Activated naive CD4-positive, alpha-beta T cell (primary cell): ENCODE results near the gene EGR1.

Experiments used
- DNase-seq, 4 experiments: peaks; one replicate each; lab custom pipeline; 2025; lab: John Stamatoyannopoulos, UW

Gene EGR1

GRCh38 chr5:138465261-138466124 lies at the start of gene EGR1:
Gene EGR1 (plus strand): TSS chr5:138465479. CDS start chr5:138465762, 283 bp downstream.
- peak; percentile 84 to 92 (median 90) for DNase-seq

DNA sequence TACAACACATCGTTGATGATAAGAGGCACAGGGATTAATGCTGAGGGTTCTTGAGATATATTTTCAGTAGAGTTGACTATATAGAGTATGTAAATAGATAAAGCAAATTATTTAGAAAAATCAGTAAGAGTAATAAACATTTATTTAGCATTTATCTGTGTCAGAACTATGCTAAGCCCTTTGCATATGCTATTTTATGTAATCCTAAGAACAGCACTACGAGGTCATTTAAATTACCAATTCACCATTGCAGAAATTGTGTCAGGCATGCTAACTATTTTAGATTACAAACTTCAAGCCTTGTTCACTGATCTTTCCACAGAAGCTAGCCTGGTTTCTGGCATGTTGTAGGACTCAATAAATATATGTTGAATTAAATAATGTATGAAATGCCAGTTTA lies 46.8 kb upstream of the EGR1 start:
- no peak for DNase-seq

- no peak for DNase-seq
These were observed 40.2 kb upstream of the EGR1 start for GRCh38 chr5:138425079-138425478.

DNA sequence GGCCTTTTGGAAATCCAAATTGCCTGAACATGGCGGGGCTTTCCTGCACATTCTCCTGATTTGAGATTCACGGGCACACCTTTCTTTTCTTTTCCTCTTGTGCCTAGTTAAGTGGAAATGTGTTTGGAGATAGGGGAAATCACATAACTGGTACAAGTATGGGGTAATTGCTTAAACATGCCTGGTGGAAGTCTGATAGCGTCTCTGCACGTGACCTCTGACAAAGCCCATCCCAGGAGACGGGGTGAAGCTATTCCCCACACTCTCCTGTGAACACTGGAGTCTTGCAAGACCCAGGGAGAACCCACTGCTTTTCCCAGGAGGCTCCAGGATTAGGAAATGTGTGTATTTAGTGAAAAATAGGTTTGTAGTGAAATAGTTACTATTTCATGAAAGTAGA lies 29.3 kb upstream of the EGR1 start:
- DNase-seq: no peak

- no peak for DNase-seq
These were observed 27.1 kb upstream of the EGR1 start for GRCh38 chr5:138438003-138438723.

- DNase-seq: peak in 1 of 4 experiments; percentile 40
These were observed 26.4 kb upstream of the EGR1 start, which contains the start of gene REEP2 for GRCh38 chr5:138438724-138439476. Gene REEP2 (plus strand): TSS chr5:138439057. CDS start chr5:138439209, 152 bp downstream.

GRCh38 chr5:138439477-138440158 lies 25.7 kb upstream of the EGR1 start:
- no peak for DNase-seq

DNA sequence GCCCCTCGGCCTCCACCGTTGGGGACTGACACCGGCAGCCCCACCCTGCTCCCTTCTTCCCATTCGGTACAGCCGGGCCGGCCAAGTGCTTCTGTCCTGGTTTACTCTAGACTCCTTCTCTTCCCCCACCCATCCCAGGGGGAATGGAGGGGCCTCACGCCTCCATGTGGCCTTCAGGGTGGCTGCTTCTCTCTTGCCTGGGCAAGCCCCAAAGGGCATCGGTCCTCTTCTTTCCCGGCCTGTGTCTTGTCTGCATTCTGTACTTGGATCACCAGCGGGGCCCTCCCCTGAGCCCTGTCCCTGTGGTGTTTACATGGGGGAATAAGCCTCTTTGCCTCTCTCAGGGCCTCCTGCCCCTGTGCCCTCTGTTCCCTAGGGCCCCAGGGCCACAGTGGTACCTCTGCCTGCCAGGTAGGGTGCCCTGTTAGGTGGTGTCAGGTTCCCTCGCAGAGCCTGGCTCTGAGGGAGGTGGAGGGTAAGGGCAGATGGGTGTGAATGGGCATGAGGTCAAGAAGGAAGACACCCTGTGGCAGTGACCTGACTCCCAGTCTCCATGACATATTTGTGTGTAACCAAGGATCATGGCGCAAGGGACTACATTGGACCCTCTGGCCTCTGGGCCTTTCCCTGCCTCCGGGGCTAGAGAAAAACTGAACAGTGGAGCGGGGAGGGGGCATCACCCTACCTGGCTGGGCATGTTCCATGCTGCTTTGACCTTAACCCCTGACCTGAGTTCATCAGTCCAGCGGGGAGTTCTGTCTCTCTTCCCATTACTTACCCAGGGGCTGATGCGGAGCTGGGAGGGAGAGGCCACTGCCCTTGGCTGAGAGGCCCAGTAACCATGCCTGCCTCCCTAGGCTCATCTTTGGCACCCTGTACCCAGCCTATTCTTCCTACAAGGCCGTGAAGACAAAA lies 24.9 kb upstream of the EGR1 start:
- DNase-seq: no peak

DNA sequence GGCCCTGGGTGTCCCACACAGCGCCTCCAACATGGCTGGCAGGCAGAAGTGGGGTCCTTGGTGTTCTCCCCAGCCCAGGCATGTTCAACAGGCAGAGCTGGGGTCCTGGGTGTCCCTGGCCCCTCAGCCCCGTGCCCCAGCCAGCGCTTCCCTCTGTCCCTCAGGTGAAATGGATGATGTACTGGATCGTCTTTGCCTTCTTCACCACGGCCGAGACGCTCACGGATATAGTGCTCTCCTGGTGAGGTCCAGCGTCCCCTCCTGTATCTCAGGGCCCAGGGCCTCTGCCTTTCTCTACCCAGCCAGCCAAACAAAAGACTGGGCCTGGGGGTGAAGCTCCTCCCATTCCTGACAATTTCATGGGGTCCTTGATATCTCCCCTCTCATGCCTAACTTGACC lies 24.1 kb upstream of the EGR1 start:
- no peak for DNase-seq

DNA sequence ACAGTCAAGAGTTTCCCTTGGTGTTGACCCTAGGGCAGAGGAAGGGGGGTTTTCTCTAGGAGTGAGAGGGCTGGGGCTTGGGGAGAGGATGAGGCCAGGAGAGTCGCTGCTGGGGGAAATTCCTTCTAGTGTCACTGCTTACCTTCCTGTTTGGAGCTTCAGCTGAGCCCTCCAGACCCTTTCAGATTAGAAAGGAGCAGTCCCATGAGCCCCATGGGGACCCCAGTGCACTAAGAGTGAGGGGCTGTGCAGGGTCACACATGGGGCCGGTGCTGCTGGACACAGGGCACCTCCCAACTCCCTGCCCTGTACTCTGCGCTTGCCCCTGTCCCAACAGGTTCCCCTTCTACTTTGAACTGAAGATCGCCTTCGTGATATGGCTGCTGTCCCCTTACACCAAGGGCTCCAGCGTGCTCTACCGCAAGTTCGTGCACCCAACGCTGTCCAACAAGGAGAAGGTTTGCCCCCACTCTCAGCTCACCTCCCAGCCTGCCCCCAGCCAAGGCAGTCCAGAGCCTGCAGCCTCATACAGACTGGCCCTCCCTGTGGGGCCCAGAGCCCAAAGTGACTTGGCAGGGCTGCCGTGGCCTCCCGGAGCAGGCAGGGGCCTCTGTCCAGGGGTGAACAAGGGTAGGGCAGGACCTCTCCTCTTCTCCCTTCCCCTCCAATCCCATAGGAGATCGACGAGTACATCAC lies 21.1 kb upstream of the EGR1 start:
- DNase-seq: no peak

DNA sequence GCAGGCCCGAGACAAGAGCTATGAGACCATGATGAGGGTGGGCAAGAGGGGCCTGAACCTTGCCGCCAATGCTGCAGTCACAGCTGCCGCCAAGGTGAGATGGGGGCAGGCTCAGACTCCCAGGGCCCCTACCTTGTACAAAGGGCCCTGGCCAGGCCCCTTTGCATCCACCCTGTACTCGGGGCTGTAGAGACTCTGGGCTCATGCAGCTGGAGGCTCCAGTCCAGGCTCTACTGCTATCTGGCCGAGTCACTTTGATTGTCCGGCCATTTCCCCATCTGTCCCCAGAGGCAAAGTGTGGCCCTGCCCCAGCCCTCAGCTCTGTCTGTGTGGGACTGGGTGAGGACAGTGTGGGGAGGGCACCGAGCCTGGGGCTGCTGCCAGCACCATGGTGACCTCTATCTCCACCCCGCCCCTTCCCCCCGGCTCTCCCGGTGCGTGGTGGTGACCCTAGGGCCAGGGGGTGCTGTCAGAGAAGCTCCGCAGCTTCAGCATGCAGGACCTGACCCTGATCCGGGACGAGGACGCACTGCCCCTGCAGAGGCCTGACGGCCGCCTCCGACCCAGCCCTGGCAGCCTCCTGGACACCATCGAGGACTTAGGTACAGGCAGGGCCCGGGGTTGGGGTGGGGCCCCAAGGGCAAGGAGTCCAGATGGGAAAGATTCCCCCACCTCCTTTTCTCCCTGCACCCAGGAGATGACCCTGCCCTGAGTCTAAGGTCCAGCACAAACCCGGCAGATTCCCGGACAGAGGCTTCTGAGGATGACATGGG lies 20.3 kb upstream of the EGR1 start:
- DNase-seq: no peak

DNA sequence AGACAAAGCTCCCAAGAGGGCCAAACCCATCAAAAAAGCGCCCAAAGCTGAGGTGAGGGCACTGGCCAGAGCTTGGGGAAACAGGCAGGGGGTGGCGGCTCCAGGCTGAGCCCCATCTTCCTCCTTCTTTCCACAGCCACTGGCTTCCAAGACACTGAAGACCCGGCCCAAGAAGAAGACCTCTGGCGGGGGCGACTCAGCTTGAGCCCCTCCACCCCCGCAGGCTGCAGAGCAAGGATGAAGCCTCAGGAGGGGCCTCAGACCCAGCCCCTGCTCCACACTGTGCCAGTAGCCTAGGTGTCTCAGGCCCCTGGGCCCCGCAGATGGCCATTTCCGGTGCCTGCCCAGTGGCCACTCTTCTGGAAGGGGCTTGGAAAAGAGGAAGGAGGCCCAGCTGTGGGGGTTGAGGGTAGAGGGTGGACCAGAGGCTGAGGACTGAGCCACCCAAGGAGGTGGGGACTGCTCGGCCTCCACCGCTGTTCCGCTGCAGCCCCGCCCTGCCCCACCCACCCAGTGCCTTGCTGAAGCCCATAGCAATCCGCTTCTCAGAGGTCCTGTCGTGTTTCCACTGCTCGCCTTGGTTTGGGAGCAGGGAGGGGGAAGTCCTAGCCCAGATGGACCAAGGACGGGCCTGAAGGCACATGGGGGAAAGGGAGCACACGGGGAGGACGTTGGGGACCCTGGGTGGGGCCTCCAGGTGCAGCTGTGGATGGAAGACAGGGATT lies 19.6 kb upstream of the EGR1 start:
- DNase-seq: no peak

GRCh38 chr5:138448070-138448469 lies 17.2 kb upstream of the EGR1 start:
- no peak for DNase-seq

GRCh38 chr5:138448481-138449398 lies 16.5 kb upstream of the EGR1 start:
- no peak for DNase-seq

- DNase-seq: peak; percentile 44 to 68 (median 60)
These were observed 15.6 kb upstream of the EGR1 start for GRCh38 chr5:138449501-138450239.

DNA sequence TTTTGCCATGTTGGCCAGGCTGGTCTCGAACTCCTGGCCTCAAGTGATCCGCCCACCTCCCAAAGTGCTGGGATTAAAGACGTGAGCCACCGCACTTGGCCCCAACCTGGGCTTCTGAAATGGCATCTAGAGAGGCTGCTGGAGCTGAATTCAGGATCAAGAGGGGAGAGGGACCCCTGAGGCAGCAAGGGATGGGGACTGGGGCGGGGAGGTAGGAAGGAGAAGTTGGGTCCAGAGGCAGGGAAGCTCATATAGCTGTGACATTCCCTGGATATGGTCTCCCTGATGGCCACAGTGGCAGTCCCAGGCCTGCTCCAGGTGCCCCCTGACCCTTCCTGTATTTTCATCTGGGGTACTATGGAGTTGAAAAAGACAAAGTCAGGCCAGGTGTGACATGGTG lies 14.3 kb upstream of the EGR1 start:
- no peak for DNase-seq

GRCh38 chr5:138452720-138453119 lies 12.6 kb upstream of the EGR1 start:
- no peak for DNase-seq
